Neural cell (in vitro differentiated cells): ENCODE measurements around the gene MEAK7.

Source experiments
- EZH2 ChIP-seq: fragments of 200-600, 300-800 bp; shearing (Covaris generic), sonication (generic); IDR thresholded peaks from 2 replicates; pipeline ENCODE4 v1.6.1; 2014; ENCODE audit warnings: antibody characterized with exemption, low read length, borderline replicate concordance, mild to moderate bottlenecking; ENCODE audit not compliant: insufficient read depth, poor library complexity, severe bottlenecking
- RAD21 ChIP-seq: fragments of 450-650 bp; conservative IDR thresholded peaks from 2 replicates; pipeline ENCODE4 v1.6.1; 2014; ENCODE audit warnings: antibody characterized with exemption, mild to moderate bottlenecking, moderate library complexity
- TF ChIP-seq, protein P1 (sequence below): IDR thresholded peaks from 2 replicates; pipeline ENCODE4 v1.6.1; 2012; ENCODE audit warnings: borderline replicate concordance
- TF ChIP-seq, protein P2 (sequence below): fragments of 450-650 bp; IDR thresholded peaks from 2 replicates; pipeline ENCODE4 v1.5.1; 2014; ENCODE audit warnings: antibody characterized with exemption, mild to moderate bottlenecking, moderate library complexity; ENCODE audit not compliant: poor library complexity, severe bottlenecking

DNA sequence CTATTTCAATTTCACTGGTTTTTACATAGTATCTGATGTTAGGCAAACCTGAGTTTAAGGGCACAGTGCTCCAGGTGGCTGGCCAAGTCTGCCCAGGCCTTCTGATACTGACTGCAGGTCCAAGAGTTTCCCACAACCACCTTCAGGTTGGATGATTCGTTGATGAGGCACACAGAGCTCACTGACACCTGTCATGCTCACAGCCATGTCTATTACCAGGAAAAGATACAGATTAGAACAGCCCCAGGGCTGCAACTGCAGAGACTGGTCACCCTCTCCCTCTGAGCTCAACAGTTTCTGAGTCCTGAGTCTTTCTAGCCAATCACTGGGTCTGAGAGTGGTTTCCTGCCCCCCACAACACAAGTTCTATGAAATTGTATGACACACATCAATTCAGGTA, 37.2 kb downstream of the MEAK7 start:
- TF ChIP-seq, protein P1, sequence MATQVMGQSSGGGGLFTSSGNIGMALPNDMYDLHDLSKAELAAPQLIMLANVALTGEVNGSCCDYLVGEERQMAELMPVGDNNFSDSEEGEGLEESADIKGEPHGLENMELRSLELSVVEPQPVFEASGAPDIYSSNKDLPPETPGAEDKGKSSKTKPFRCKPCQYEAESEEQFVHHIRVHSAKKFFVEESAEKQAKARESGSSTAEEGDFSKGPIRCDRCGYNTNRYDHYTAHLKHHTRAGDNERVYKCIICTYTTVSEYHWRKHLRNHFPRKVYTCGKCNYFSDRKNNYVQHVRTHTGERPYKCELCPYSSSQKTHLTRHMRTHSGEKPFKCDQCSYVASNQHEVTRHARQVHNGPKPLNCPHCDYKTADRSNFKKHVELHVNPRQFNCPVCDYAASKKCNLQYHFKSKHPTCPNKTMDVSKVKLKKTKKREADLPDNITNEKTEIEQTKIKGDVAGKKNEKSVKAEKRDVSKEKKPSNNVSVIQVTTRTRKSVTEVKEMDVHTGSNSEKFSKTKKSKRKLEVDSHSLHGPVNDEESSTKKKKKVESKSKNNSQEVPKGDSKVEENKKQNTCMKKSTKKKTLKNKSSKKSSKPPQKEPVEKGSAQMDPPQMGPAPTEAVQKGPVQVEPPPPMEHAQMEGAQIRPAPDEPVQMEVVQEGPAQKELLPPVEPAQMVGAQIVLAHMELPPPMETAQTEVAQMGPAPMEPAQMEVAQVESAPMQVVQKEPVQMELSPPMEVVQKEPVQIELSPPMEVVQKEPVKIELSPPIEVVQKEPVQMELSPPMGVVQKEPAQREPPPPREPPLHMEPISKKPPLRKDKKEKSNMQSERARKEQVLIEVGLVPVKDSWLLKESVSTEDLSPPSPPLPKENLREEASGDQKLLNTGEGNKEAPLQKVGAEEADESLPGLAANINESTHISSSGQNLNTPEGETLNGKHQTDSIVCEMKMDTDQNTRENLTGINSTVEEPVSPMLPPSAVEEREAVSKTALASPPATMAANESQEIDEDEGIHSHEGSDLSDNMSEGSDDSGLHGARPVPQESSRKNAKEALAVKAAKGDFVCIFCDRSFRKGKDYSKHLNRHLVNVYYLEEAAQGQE = no peak
- TF ChIP-seq, protein P2, sequence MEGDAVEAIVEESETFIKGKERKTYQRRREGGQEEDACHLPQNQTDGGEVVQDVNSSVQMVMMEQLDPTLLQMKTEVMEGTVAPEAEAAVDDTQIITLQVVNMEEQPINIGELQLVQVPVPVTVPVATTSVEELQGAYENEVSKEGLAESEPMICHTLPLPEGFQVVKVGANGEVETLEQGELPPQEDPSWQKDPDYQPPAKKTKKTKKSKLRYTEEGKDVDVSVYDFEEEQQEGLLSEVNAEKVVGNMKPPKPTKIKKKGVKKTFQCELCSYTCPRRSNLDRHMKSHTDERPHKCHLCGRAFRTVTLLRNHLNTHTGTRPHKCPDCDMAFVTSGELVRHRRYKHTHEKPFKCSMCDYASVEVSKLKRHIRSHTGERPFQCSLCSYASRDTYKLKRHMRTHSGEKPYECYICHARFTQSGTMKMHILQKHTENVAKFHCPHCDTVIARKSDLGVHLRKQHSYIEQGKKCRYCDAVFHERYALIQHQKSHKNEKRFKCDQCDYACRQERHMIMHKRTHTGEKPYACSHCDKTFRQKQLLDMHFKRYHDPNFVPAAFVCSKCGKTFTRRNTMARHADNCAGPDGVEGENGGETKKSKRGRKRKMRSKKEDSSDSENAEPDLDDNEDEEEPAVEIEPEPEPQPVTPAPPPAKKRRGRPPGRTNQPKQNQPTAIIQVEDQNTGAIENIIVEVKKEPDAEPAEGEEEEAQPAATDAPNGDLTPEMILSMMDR = no peak
- TF ChIP-seq EZH2 (no peak), RAD21 (no peak)
